ENCODE results near the gene CARD10.

GRCh38 chr22:37479196-37479595 is 40.0 kb downstream of the CARD10 start:
- TF ChIP-seq RCOR1 (IDR thresholded peaks at IDR 0.05; ENCODE audit: low read length): no peak
- TF ChIP-seq RAD21 (IDR thresholded peaks at IDR 0.05; ENCODE audit: low read length): no peak
- no peak for TF ChIP-seq ZBTB33 (IDR thresholded peaks at IDR 0.05; ENCODE audit: borderline replicate concordance, low read depth)
- no peak for TF ChIP-seq CTCF (IDR thresholded peaks at IDR 0.05)
- TF ChIP-seq RXRA (IDR thresholded peaks at IDR 0.05; ENCODE audit: borderline replicate concordance, low read depth): no peak

All from SK-N-SH (cell line).